CD4-positive, alpha-beta T cell treated with Interleukin-15 for 4 hours (primary cell): ENCODE data around the gene ABHD17B.

Experiments
- DNase-seq: peaks from one replicate; pipeline ENCODE4 v3.0.0-alpha.2; 2020; ENCODE audit warnings: low spot score

Gene ABHD17B

DNA sequence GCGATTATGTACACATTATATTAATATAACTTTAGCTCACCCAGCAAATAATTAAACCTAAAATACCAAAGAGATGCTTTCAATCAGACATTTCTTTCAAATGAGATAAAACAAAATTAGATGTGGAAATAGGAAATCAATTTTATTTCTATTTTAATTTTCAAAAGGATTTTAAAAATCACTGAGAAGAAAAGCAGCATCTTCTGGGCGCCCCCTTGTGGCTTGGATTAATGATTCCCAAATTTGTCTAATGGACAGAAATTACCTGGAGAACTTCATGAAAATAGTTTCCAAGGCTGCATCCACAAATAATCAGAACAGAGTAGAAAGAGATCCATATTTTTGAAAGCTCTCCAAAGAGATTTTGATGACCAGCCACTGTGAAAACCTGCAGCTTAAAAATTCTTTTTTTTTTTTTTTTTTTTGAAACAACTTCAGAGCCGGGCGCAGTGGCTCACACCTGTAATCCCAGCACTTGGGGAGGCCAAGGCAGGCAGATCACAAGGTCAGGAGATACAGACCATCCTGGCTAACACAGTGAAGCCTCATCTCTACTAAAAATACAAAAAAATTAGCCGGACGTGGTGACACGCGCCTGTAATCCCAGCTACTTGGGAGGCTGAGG lies 91.8 kb downstream of the ABHD17B start:
- DNase-seq: peak; percentile 62

DNA sequence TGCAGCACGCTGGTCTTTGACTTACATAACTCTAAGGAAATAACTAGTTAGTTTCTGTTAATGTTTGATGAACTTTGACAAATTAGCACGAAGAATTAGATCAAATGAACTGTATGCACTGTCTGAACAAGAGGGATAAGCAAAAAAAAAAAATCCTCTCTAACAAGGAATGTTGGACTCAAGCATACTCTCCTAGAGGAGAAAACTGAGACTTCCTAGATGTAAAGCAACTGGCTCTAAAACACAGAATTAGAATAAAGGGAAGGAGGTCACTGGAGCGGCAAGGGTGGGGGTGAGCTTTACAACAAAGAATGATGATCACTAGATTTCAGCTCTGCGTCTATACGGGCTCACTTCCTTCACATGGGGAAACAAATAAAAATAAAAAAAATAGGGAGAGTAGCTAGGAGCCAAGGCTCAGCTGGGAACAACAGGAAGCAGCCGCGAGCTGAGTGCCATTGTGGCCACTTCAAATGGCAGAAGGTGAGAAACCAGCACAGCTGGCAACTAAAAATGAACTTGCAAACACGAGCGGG lies 94.0 kb downstream of the ABHD17B start:
- DNase-seq: no peak
